HCT116 (cell line): ENCODE results near the gene VMP1. TPM values are rescaled to one million over a fixed set of nuclear protein-coding genes. Genes with fewer than 3 reads are reported as not detected.

Experiments
- ATAC-seq: fragments of 200-7000 bp; cut with Tn5 transposase; 2 replicates; pipeline ENCODE4 v1.9.1; 2020; ENCODE audit warnings: mild to moderate bottlenecking, moderate library complexity
- BruUV-seq: library from RNA; stranded (reverse); fragments of 400-500 nt; replicated peaks from 2 replicates; lab custom pipeline; 2021; lab: Mats Ljungman, UMichigan
- CTCF ChIA-PET: fragments of 300-600 bp; sonication (Branson Sonifier 250); formaldehyde crosslinking; loops from one replicate; lab custom pipeline; 2021; ENCODE audit warnings: antibody characterized with exemption; lab: Charles Lee
- POLR2A ChIA-PET: fragments of 300-600, 350-600 bp; sonication (Branson Sonifier 250); formaldehyde crosslinking; loops from one replicate; lab custom pipeline; 2021; ENCODE audit warnings: antibody characterized with exemption; lab: Charles Lee
- RAD21 ChIA-PET, 2 experiments: fragments of 300-600 bp; sonication (Branson Sonifier 250); formaldehyde crosslinking; loops; one replicate each; lab custom pipeline; 2023; ENCODE audit warnings: low total read pairs in 2 of 2; ENCODE audit not compliant: uncharacterized antibody in 2 of 2, unreplicated experiment in 2 of 2, low non-redundant PET in 1 of 2; lab: Charles Lee
- DNase-seq: peaks from one replicate; pipeline ENCODE4 v3.0.0-alpha.2; 2010; ENCODE audit warnings: low read depth, low spot score
- H2AFZ ChIP-seq: fragments of 200-600 bp; shearing (Covaris generic), sonication (generic); 2 replicates; pipeline ENCODE4 v1.6.1; 2017; ENCODE audit warnings: low read depth, mixed run types, mixed read lengths, antibody characterized with exemption, low read length; ENCODE audit not compliant: poor library complexity, severe bottlenecking
- H3K27ac ChIP-seq: 2 replicates; pipeline ENCODE4 v1.5.1; 2012; ENCODE audit warnings: low read depth, low read length
- H3K27me3 ChIP-seq: fragments of 200-600 bp; sonication (generic); 2 replicates; pipeline ENCODE4 v1.6.1; 2016; ENCODE audit warnings: mixed run types, low read length, mixed read lengths; ENCODE audit not compliant: insufficient read depth
- H3K36me3 ChIP-seq, 2 experiments: fragments of 200-500 bp in 1 of 2; fragments of 200-600 bp in 1 of 2; sonication (Bioruptor generic) in 1 of 2; sonication (generic) in 1 of 2; 2 replicates each; pipeline versions ENCODE4 v1.5.1 to v1.6.1; 2014 to 2016; ENCODE audit warnings: low read length in 2 of 2, inconsistent platforms in 1 of 2, mixed read lengths in 1 of 2, mixed run types in 1 of 2; ENCODE audit not compliant: insufficient read depth in 2 of 2, control insufficient read depth in 1 of 2
- H3K4me1 ChIP-seq, 2 experiments: fragments of 200-600 bp in 1 of 2; sonication (generic) in 1 of 2; 2 replicates each; pipeline versions ENCODE4 v1.5.1 to v1.6.1; 2012 to 2017; ENCODE audit warnings: low read length in 2 of 2, inconsistent platforms in 1 of 2, mild to moderate bottlenecking in 1 of 2, mixed read lengths in 1 of 2, mixed run types in 1 of 2, moderate library complexity in 1 of 2; ENCODE audit not compliant: insufficient read depth in 2 of 2, control insufficient read depth in 1 of 2
- H3K4me2 ChIP-seq: fragments of 200-600 bp; sonication (generic); 2 replicates; pipeline ENCODE4 v1.6.1; 2017; ENCODE audit warnings: mixed run types, low read length, mixed read lengths
- H3K4me3 ChIP-seq, 2 experiments: fragments of 200-600 bp in 1 of 2; sonication (generic) in 1 of 2; replicated peaks in 1 of 2; 2 replicates each; pipeline ENCODE4 v1.5.1; 2011 to 2016; ENCODE audit warnings: low read length in 2 of 2, control low read depth in 1 of 2, low read depth in 1 of 2, mild to moderate bottlenecking in 1 of 2, mixed read lengths in 1 of 2, mixed run types in 1 of 2
- H3K79me2 ChIP-seq: fragments of 200-600 bp; sonication (generic); 2 replicates; pipeline ENCODE4 v1.6.1; 2017; ENCODE audit warnings: mild to moderate bottlenecking, mixed run types, low read length, moderate library complexity, mixed read lengths; ENCODE audit not compliant: insufficient read depth
- H3K9ac ChIP-seq: fragments of 200-600 bp; sonication (generic); 2 replicates; pipeline ENCODE4 v1.6.1; 2016; ENCODE audit warnings: low read length, mixed read lengths
- H3K9me2 ChIP-seq: fragments of 200-600 bp; sonication (generic), shearing (Covaris generic); 2 replicates; pipeline ENCODE4 v1.6.1; 2017; ENCODE audit warnings: mixed run types, mild to moderate bottlenecking, moderate library complexity; ENCODE audit not compliant: insufficient read depth
- H3K9me3 ChIP-seq, 2 experiments: fragments of 200-500 bp in 1 of 2; fragments of 200-600 bp in 1 of 2; sonication (Bioruptor generic) in 1 of 2; sonication (generic) in 1 of 2; 2 replicates each; pipeline ENCODE4 v1.6.1; 2014 to 2017; ENCODE audit warnings: low read length in 2 of 2, mixed read lengths in 2 of 2, inconsistent platforms in 1 of 2, low read depth in 1 of 2, mild to moderate bottlenecking in 1 of 2, mixed run types in 1 of 2, moderate library complexity in 1 of 2; ENCODE audit not compliant: control insufficient read depth in 1 of 2, insufficient read depth in 1 of 2
- H4K20me1 ChIP-seq: fragments of 200-600 bp; sonication (generic), shearing (Covaris generic); 2 replicates; pipeline ENCODE4 v1.6.1; 2017; ENCODE audit warnings: mixed run types, mild to moderate bottlenecking, moderate library complexity; ENCODE audit not compliant: insufficient read depth
- ELF1 ChIP-seq: IDR thresholded peaks from 2 replicates; pipeline ENCODE4 v1.6.1; 2012; ENCODE audit warnings: low read depth, borderline replicate concordance
- EZH2 ChIP-seq: fragments of 200-600 bp; sonication (generic); IDR thresholded peaks from 2 replicates; pipeline ENCODE4 v1.6.1; 2017; ENCODE audit warnings: antibody characterized with exemption, mixed run types
- SIN3A ChIP-seq: IDR thresholded peaks from 2 replicates; pipeline ENCODE4 v1.6.1; 2012; ENCODE audit warnings: low read depth
- SRF ChIP-seq: IDR thresholded peaks from 2 replicates; pipeline ENCODE4 v1.6.1; 2012; ENCODE audit warnings: low read depth
- TCF7L2 ChIP-seq: IDR thresholded peaks from 2 replicates; pipeline ENCODE4 v1.7.0; 2011; ENCODE audit warnings: borderline replicate concordance, inconsistent platforms; ENCODE audit not compliant: insufficient read depth, insufficient read length; ENCODE audit errors: extremely low read depth
- ZFX ChIP-seq: fragments of 450-650 bp; IDR thresholded peaks from 2 replicates; pipeline ENCODE4 v1.6.1; 2017
- ZNF274 ChIP-seq: fragments of 200-500 bp; sonication (Bioruptor generic); IDR thresholded peaks from 2 replicates; pipeline ENCODE4 v1.6.1; 2014; ENCODE audit warnings: mild to moderate bottlenecking, low read depth, low read length, inconsistent platforms
- intact Hi-C: fragments of 100-400 bp; cut with micrococcal nuclease; formaldehyde crosslinking; loops from 2 replicates; pipeline ENCODE4 v1.10.0; 2022
- total RNA-seq: library from RNA; stranded (reverse); gene quantifications from one replicate; pipeline ENCODE4 v1.2.1, GENCODE V29; 2021; ENCODE audit not compliant: unreplicated experiment
- TF ChIP-seq, protein P1 (sequence below), 3 experiments: fragments of 200-600 bp in 1 of 3; sonication (generic) in 1 of 3; IDR thresholded peaks in 2 of 3; conservative IDR thresholded peaks in 1 of 3; 2 replicates each; pipeline ENCODE4 v1.5.1; 2012 to 2017; ENCODE audit warnings: low read depth in 2 of 3, low read length in 2 of 3, antibody characterized with exemption in 1 of 3, borderline replicate concordance in 1 of 3, control low read depth in 1 of 3, mild to moderate bottlenecking in 1 of 3, mixed read lengths in 1 of 3, mixed run types in 1 of 3, moderate library complexity in 1 of 3; ENCODE audit not compliant: insufficient read depth in 1 of 3
- TF ChIP-seq, protein P2 (sequence below): IDR thresholded peaks from 2 replicates; pipeline ENCODE4 v1.6.1; 2011; ENCODE audit warnings: mild to moderate bottlenecking, low read length, moderate library complexity; ENCODE audit not compliant: insufficient replicate concordance; ENCODE audit errors: extremely low read depth
- TF ChIP-seq, protein P3 (sequence below): IDR thresholded peaks from 2 replicates; pipeline ENCODE4 v1.6.1; 2012

VMP1 gene
- total RNA-seq, 1 experiment from 2014 or later, result 366 TPM

DNA sequence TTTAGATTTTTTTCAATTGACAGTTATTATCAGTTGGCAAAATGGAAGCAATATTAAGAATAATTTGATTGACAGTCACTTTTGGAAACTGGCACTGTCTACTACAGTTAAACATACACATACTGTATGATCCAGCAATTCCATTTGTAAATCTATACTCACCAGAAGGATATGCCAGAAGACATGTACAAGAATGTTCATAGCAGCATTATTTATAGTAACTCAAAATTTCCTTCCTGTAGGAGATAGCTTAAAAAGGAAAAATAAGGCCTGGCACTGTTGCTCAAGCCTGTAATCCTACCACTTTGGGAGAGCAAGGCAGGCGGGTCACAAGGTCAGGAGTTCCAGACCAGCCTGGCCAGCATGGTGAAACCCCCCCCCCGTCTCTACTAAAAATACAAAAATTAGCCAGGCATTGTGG, 89.3 kb downstream of the VMP1 start:
- CTCF ChIA-PET, result interaction anchor here (0.7 kb wide), 2 partner anchors 17 to 168 kb away, joined by 3 read pairs; no protein-coding TSS in a partner anchor

More for the DNA sequence above, 89.3 kb downstream of the VMP1 start:
- H3K27ac ChIP-seq, result no peak overlapping the region
- H3K79me2 ChIP-seq, result peaks cover 3% of the 10 kb centered on the region; the same call in 1 of the 2 replicates
- H3K9me2 ChIP-seq, result no peaks in the 10 kb centered on the region
- TF ChIP-seq EZH2, result no peak
- TF ChIP-seq SRF, result no peak
- TF ChIP-seq ZFX, result no peak
- TF ChIP-seq SIN3A, result no peak
- TF ChIP-seq, protein P1, sequence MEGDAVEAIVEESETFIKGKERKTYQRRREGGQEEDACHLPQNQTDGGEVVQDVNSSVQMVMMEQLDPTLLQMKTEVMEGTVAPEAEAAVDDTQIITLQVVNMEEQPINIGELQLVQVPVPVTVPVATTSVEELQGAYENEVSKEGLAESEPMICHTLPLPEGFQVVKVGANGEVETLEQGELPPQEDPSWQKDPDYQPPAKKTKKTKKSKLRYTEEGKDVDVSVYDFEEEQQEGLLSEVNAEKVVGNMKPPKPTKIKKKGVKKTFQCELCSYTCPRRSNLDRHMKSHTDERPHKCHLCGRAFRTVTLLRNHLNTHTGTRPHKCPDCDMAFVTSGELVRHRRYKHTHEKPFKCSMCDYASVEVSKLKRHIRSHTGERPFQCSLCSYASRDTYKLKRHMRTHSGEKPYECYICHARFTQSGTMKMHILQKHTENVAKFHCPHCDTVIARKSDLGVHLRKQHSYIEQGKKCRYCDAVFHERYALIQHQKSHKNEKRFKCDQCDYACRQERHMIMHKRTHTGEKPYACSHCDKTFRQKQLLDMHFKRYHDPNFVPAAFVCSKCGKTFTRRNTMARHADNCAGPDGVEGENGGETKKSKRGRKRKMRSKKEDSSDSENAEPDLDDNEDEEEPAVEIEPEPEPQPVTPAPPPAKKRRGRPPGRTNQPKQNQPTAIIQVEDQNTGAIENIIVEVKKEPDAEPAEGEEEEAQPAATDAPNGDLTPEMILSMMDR (IDR thresholded peaks at IDR 0.05 in 2 of 3, conservative IDR thresholded peaks at IDR 0.05 in 1 of 3; ENCODE audit: borderline replicate concordance in 1 of 3, insufficient read depth in 1 of 3, low read depth in 2 of 3, low read length in 2 of 3), result no peak
- TF ChIP-seq ZNF274, result no peak
- TF ChIP-seq, protein P2, sequence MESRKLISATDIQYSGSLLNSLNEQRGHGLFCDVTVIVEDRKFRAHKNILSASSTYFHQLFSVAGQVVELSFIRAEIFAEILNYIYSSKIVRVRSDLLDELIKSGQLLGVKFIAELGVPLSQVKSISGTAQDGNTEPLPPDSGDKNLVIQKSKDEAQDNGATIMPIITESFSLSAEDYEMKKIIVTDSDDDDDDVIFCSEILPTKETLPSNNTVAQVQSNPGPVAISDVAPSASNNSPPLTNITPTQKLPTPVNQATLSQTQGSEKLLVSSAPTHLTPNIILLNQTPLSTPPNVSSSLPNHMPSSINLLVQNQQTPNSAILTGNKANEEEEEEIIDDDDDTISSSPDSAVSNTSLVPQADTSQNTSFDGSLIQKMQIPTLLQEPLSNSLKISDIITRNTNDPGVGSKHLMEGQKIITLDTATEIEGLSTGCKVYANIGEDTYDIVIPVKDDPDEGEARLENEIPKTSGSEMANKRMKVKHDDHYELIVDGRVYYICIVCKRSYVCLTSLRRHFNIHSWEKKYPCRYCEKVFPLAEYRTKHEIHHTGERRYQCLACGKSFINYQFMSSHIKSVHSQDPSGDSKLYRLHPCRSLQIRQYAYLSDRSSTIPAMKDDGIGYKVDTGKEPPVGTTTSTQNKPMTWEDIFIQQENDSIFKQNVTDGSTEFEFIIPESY, result no peak
- TF ChIP-seq TCF7L2, result no peak
- TF ChIP-seq, protein P3, sequence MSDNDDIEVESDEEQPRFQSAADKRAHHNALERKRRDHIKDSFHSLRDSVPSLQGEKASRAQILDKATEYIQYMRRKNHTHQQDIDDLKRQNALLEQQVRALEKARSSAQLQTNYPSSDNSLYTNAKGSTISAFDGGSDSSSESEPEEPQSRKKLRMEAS, result no peak
- TF ChIP-seq ELF1, result no peak
- ChIA-PET POLR2A (interaction anchor here (0.7 to 1.3 kb wide), 5 partner anchors 11 to 44 kb away, joined by 3 to 4 read pairs (median 3); no protein-coding TSS in a partner anchor), RAD21 (no interaction called here)
- no peak overlapping the region for H2AFZ ChIP-seq
- H3K27me3 ChIP-seq, result no peaks in the 10 kb centered on the region
- DNase-seq (no peak), ATAC-seq (no peak)
- H3K4me2 ChIP-seq, result no peak overlapping the region
- H3K9ac ChIP-seq, result no peak overlapping the region
- no peaks in the 10 kb centered on the region for H4K20me1 ChIP-seq
- H3K4me3 ChIP-seq, result no peak overlapping the region
- H3K36me3 ChIP-seq, result 0 out of 4 replicates have a peak, but pooled peaks cover 0 to 5% of the 10 kb centered on the region in 2 experiments
- intact Hi-C loops, result no loop called here
- H3K9me3 ChIP-seq, result no peaks in the 10 kb centered on the region
- H3K4me1 ChIP-seq, result peaks cover 53 to 58% of the 10 kb centered on the region in 2 experiments
- BruUV-seq, result no TSS peak
